ENCODE results near the gene EXOG.

- TF ChIP-seq CTCF (IDR thresholded peaks at IDR 0.05), result no peak
- no peak for TF ChIP-seq USF2 (CRISPR knock-in tag; IDR thresholded peaks at IDR 0.05)
These were observed 4.9 kb upstream of the EXOG start for GRCh38 chr3:38491215-38491614.

Measured in WTC11 (cell line).